NCI-H748 treated with DMSO at 0.1 percent for 48 hours (cell line): ENCODE data around the gene NFXL1.
A peak's percentile ranks its signal among the peaks of the same experiment; 100 is the strongest.

Experiments
- DNase-seq: peaks from one replicate; lab custom pipeline; 2025; lab: John Stamatoyannopoulos, UW

Gene NFXL1

GRCh38 chr4:47882228-47882627 is 32.2 kb downstream of the NFXL1 start:
- DNase-seq, result no peak

- DNase-seq, result no peak
Measured at GRCh38 chr4:47879458-47879857, 34.9 kb downstream of the NFXL1 start.

GRCh38 chr4:47876784-47877546 is 37.4 kb downstream of the NFXL1 start:
- no peak for DNase-seq

- DNase-seq, result no peak
Measured at GRCh38 chr4:47876310-47876709, 38.1 kb downstream of the NFXL1 start.

GRCh38 chr4:47873877-47874541 is 40.4 kb downstream of the NFXL1 start:
- DNase-seq, result no peak

- no peak for DNase-seq
Measured at GRCh38 chr4:47863486-47863885, 50.9 kb downstream of the NFXL1 start.

GRCh38 chr4:47862297-47862696 is 52.1 kb downstream of the NFXL1 start:
- no peak for DNase-seq

- no peak for DNase-seq
Measured at GRCh38 chr4:47860305-47860704, 54.1 kb downstream of the NFXL1 start.

GRCh38 chr4:47858006-47858405 is 56.4 kb downstream of the NFXL1 start:
- no peak for DNase-seq

GRCh38 chr4:47856713-47857112 is 57.7 kb downstream of the NFXL1 start:
- DNase-seq, result no peak

- no peak for DNase-seq
Measured at GRCh38 chr4:47855350-47855749, 59.0 kb downstream of the NFXL1 start.

- DNase-seq, result no peak
Measured at GRCh38 chr4:47852136-47852535, 62.2 kb downstream of the NFXL1 start.

- DNase-seq, result no peak
Measured at GRCh38 chr4:47849466-47849865, 64.9 kb downstream of the NFXL1 start.

- DNase-seq, result no peak
Measured at GRCh38 chr4:47848041-47848440, 66.3 kb downstream of the NFXL1 start.

- no peak for DNase-seq
Measured at GRCh38 chr4:47842985-47843384, 71.4 kb downstream of the NFXL1 start.

- DNase-seq, result no peak
Measured at GRCh38 chr4:47840291-47840690, 74.1 kb downstream of the NFXL1 start.

- DNase-seq, result no peak
Measured at GRCh38 chr4:47839259-47839658, 75.1 kb downstream of the NFXL1 start.

GRCh38 chr4:47838445-47838844 is 75.9 kb downstream of the NFXL1 start:
- no peak for DNase-seq

- no peak for DNase-seq
Measured at GRCh38 chr4:47837908-47838294, 76.5 kb downstream of the NFXL1 start, which contains the start of gene CORIN. Gene CORIN, minus strand, starts transcription at chr4:47838067. Its CDS starts 118 bp downstream, at chr4:47837949.

- DNase-seq, result peak; percentile 18
Measured at GRCh38 chr4:47837094-47837907, 77.1 kb downstream of the NFXL1 start.

- DNase-seq, result peak; percentile 33
Measured at GRCh38 chr4:47836641-47837093, 77.7 kb downstream of the NFXL1 start.

GRCh38 chr4:47835494-47835893 is 78.9 kb downstream of the NFXL1 start:
- no peak for DNase-seq
